HL-60/S4 treated with phorbol 12-myristate 13-acetate at 8.2 ng/mL for 4 days and 3 days (cell line): Measurements from ENCODE around the gene OR2V1.

ENCODE experiments used
- in situ Hi-C: fragments of 300-500 bp; cut with MboI; formaldehyde crosslinking; loops from 2 replicates; pipeline ENCODE4 v1.15.0; 2022; ENCODE audit warnings: low sequenced_read_pairs

OR2V1 gene

GRCh38 chr5:181084621-181085195 is 46.3 kb downstream of the OR2V1 start:
- in situ Hi-C loops: no loop called here

DNA sequence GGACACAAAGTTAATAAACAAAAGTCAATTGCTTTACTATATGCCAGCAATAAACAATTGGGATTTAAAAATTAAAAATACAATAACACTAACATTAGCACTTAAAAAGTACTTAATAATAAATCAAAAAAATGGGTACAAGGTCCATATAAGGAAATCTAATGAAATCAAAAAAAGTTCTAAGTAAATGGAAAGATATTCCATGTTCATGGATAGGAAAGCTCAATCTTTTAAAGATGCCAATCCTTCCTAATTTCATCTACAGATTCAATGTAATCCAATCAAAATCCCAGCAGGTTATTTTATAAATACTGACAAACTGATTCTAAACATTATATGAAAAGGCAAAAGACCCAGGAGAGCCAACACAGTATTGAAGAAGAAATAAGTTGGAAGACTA is 49.0 kb downstream of the OR2V1 start:
- in situ Hi-C loops: no loop called here

DNA sequence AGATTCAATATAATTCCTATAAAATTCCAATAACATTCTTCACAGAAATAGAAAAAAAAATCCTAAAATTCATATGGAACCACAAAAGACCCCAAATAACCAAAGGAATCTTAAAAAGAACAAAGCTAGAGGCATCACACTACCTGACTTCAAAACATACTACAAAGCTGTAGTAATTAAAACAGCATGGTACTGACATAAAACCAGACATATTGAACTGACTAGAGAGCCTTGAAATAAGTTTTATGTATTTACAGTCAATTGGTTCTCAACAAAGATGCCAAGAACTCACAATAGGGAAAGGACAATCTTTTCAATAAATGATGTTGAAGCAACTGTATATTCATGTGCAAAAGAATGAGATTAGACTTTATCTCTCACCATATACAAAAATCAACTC is 54.0 kb downstream of the OR2V1 start:
- in situ Hi-C loops: no loop called here
